Erythroblast (primary cell): ENCODE results near the gene SPEF2.

Experiments
- DNase-seq, 2 experiments: peaks; one replicate each; lab custom pipeline; 2025; lab: John Stamatoyannopoulos, UW
- GATA1 ChIP-seq: IDR thresholded peaks from 2 replicates; pipeline ENCODE4 v1.6.1; 2011; ENCODE audit warnings: low read depth, mild to moderate bottlenecking, control low read depth, low read length, moderate library complexity
- POLR2A ChIP-seq: IDR thresholded peaks from 2 replicates; pipeline ENCODE4 v1.6.1; 2011; ENCODE audit warnings: mild to moderate bottlenecking, low read length

The SPEF2 gene

GRCh38 chr5:35758151-35758724, 140.6 kb downstream of the SPEF2 start:
- TF ChIP-seq POLR2A (no peak), GATA1 (no peak)

GRCh38 chr5:35761541-35761940, 143.9 kb downstream of the SPEF2 start:
- no peak for DNase-seq
- TF ChIP-seq GATA1: no peak
- TF ChIP-seq POLR2A: no peak

More at GRCh38 chr5:35758151-35758724, 140.6 kb downstream of the SPEF2 start:
- no peak for DNase-seq

GRCh38 chr5:35762368-35762767, 144.7 kb downstream of the SPEF2 start:
- TF ChIP-seq GATA1 (no peak), POLR2A (no peak)
- DNase-seq: no peak

- TF ChIP-seq GATA1 (no peak), POLR2A (no peak)
- no peak for DNase-seq
Observed at GRCh38 chr5:35765921-35766320, 148.3 kb downstream of the SPEF2 start.

GRCh38 chr5:35771300-35771699, 153.6 kb downstream of the SPEF2 start:
- TF ChIP-seq POLR2A (no peak), GATA1 (no peak)
- no peak for DNase-seq

DNA sequence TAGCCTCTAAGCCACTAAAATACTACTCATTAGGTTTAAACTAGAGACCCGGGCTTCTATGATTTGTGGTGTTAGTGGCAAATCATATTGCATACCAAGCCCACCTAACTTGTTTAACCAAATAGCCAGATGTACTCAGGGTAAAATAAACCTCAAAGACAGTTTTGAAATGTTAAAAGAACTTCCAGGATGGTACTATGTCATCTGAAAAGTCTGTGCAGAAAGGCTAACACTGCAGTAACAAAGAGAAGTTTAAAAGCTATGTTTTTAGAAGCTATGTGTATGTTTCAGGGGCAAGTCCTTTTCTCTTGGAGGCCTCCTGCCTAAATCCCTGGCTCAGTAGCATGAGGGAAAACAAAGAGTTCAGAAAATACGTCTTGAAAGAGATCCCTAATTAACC, 154.2 kb downstream of the SPEF2 start:
- TF ChIP-seq GATA1 (no peak), POLR2A (no peak)
- DNase-seq: no peak

GRCh38 chr5:35773967-35774366, 156.3 kb downstream of the SPEF2 start:
- TF ChIP-seq GATA1 (no peak), POLR2A (no peak)
- DNase-seq: no peak

DNA sequence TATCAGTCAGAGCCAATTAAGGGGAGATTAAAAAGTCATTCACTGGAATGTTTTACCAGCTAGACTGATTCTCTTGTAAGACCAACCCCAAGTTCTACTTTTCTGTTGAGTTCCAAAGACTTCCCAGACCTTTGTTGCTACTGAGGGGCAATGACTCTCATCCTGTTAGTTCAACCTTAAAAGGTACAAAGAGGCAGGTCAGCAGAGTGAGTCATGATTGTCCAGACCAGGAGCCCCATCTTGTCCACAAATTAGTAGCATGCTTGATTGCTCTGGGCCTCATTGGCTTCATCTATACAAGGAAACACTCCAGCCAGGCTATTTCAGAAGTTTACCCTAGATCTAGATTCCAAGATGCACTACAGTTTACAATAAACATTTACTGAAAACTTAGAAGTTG, 159.1 kb downstream of the SPEF2 start:
- no peak for TF ChIP-seq POLR2A
- TF ChIP-seq GATA1: no peak

GRCh38 chr5:35777358-35778087, 159.9 kb downstream of the SPEF2 start:
- TF ChIP-seq POLR2A (no peak), GATA1 (no peak)
- peak; percentile 68 to 76 for DNase-seq

More for the DNA sequence above, 159.1 kb downstream of the SPEF2 start:
- no peak for DNase-seq

DNA sequence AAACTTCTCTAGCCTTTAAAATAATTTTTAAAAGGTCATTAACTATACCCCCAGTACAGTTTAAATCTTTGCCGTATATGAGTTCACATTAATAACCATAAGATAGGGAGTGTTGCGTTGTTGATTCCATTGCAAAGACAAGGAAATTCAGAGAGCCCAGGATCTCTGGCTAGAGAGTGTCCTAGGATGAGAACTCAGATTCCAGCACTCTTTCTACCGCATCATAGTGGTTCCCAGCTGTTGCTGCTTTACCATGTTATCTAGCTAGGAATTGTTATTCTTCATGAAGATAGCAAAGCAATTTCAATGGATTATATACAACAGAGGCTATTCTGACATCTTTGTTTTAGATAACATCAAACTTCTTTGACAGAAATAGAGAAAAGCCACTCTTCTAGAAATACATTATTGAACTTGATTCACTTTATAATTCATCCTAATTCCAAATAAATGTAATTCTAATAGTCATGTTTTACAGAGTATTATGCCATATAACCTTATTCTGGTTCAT, 160.7 kb downstream of the SPEF2 start:
- no peak for DNase-seq
- TF ChIP-seq GATA1: no peak
- no peak for TF ChIP-seq POLR2A

- no peak for DNase-seq
- TF ChIP-seq GATA1 (no peak), POLR2A (no peak)
Observed at GRCh38 chr5:35780236-35780635, 162.6 kb downstream of the SPEF2 start.

GRCh38 chr5:35781181-35781790, 163.6 kb downstream of the SPEF2 start:
- no peak for DNase-seq
- no peak for TF ChIP-seq POLR2A
- TF ChIP-seq GATA1: no peak

GRCh38 chr5:35783551-35783950, 165.9 kb downstream of the SPEF2 start:
- no peak for TF ChIP-seq POLR2A
- TF ChIP-seq GATA1: no peak
- no peak for DNase-seq

- no peak for DNase-seq
Observed at GRCh38 chr5:35785601-35786085, 168.0 kb downstream of the SPEF2 start.

More at GRCh38 chr5:35785601-35786085, 168.0 kb downstream of the SPEF2 start:
- TF ChIP-seq POLR2A (no peak), GATA1 (no peak)
